GM19372 (cell line): ENCODE data around the gene SECISBP2.
A peak's percentile ranks its signal among the peaks of the same experiment; 100 is the strongest.
"Not testable (repeated sequence)": the region's sequence is repeated elsewhere in the genome, so short reads cannot be mapped to it uniquely, and the experiment has no call there.

ENCODE experiments used
- ATAC-seq: cut with Tn5 transposase; IDR thresholded peaks from one replicate; pipeline ENCODE4 v1.9.1; 2021; ENCODE audit warnings: mild to moderate bottlenecking, low read depth, moderate library complexity; ENCODE audit not compliant: unreplicated experiment

The SECISBP2 gene

GRCh38 chr9:89318123-89319014 is at the start of gene SECISBP2:
SECISBP2 (plus strand) TSS chr9:89318500; CDS start chr9:89318577, 77 bp downstream.
- ATAC-seq, result peak; percentile 91

- ATAC-seq, result no peak
Observed at GRCh38 chr9:89273528-89274279, 44.6 kb upstream of the SECISBP2 start.

- ATAC-seq, result no peak
Observed at GRCh38 chr9:89274838-89275237, 43.5 kb upstream of the SECISBP2 start.

- ATAC-seq, result not testable (repeated sequence)
Observed at GRCh38 chr9:89276040-89276439, 42.3 kb upstream of the SECISBP2 start.

GRCh38 chr9:89277043-89277442 is 41.3 kb upstream of the SECISBP2 start:
- no peak for ATAC-seq

GRCh38 chr9:89277454-89277853 is 40.8 kb upstream of the SECISBP2 start:
- ATAC-seq, result no peak

GRCh38 chr9:89278551-89278950 is 39.7 kb upstream of the SECISBP2 start:
- no peak for ATAC-seq

- no peak for ATAC-seq
Observed at GRCh38 chr9:89278997-89279739, 39.1 kb upstream of the SECISBP2 start.

GRCh38 chr9:89281106-89281505 is 37.2 kb upstream of the SECISBP2 start:
- no peak for ATAC-seq

GRCh38 chr9:89282248-89282968 is 35.9 kb upstream of the SECISBP2 start:
- not testable (repeated sequence) for ATAC-seq

- ATAC-seq, result no peak
Observed at GRCh38 chr9:89284076-89284475, 34.2 kb upstream of the SECISBP2 start.

GRCh38 chr9:89291741-89292140 is 26.6 kb upstream of the SECISBP2 start:
- ATAC-seq, result no peak

GRCh38 chr9:89293014-89293413 is 25.3 kb upstream of the SECISBP2 start:
- no peak for ATAC-seq

- ATAC-seq, result no peak
Observed at GRCh38 chr9:89295400-89295799, 22.9 kb upstream of the SECISBP2 start.

GRCh38 chr9:89301996-89302395 is 16.3 kb upstream of the SECISBP2 start:
- ATAC-seq, result not testable (repeated sequence)

- no peak for ATAC-seq
Observed at GRCh38 chr9:89304020-89304833, 14.1 kb upstream of the SECISBP2 start.

- ATAC-seq, result no peak
Observed at GRCh38 chr9:89304834-89305188, 13.5 kb upstream of the SECISBP2 start.

- no peak for ATAC-seq
Observed at GRCh38 chr9:89305868-89306267, 12.4 kb upstream of the SECISBP2 start.

GRCh38 chr9:89309166-89309565 is 9.1 kb upstream of the SECISBP2 start:
- no peak for ATAC-seq
